Epithelial cell of proximal tubule (primary cell): ENCODE measurements around the gene ENTHD1. TPM values are rescaled to one million over a fixed set of nuclear protein-coding genes. Genes with fewer than 3 reads are reported as not detected.
"Not testable (repeated sequence)": the region's sequence is repeated elsewhere in the genome, so short reads cannot be mapped to it uniquely, and the experiment has no call there.

Experiments
- DNase-seq: peaks from one replicate; pipeline ENCODE4 v3.0.0-alpha.2; 2011; ENCODE audit warnings: low read depth
- H3K4me3 ChIP-seq: 2 replicates; pipeline ENCODE4 v1.5.1; 2011; ENCODE audit warnings: low read depth, mild to moderate bottlenecking, low read length
- total RNA-seq: library from RNA; depleted of rRNA; stranded (reverse); fragments of >200 nt; gene quantifications from 2 replicates; pipeline ENCODE4 v1.2.3, GENCODE V29; 2015
- TF ChIP-seq, protein P1 (sequence below): conservative IDR thresholded peaks from 2 replicates; pipeline ENCODE4 v1.5.1; 2012; ENCODE audit warnings: low read depth, mild to moderate bottlenecking, low read length

Gene ENTHD1
- total RNA-seq, 1 donor from 2014 or later, result not detected

DNA sequence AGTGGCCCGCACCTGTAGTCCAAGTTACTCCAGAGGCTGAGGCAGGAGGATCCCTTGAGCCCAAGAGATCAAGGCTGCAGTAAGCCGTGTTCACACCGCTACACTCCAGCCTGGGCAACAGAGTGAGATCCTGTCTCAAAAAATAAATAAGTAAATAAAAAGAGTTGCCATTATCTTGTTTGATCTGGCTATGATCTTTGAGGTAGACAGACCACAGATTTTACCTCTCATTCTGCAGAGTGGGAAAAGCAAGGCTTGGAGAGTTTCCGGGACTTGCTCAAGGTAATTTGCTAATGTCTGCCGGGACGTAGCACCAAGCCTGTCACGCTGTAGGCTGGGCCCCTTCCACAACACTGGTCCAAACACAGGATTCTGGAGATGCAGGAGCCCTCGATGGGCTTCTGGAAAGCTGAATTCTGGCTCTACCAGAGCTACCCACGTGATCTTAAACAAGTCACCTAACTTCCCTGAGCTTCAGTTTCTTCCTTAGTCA is 14.1 kb upstream of the ENTHD1 start:
- TF ChIP-seq, protein P1, sequence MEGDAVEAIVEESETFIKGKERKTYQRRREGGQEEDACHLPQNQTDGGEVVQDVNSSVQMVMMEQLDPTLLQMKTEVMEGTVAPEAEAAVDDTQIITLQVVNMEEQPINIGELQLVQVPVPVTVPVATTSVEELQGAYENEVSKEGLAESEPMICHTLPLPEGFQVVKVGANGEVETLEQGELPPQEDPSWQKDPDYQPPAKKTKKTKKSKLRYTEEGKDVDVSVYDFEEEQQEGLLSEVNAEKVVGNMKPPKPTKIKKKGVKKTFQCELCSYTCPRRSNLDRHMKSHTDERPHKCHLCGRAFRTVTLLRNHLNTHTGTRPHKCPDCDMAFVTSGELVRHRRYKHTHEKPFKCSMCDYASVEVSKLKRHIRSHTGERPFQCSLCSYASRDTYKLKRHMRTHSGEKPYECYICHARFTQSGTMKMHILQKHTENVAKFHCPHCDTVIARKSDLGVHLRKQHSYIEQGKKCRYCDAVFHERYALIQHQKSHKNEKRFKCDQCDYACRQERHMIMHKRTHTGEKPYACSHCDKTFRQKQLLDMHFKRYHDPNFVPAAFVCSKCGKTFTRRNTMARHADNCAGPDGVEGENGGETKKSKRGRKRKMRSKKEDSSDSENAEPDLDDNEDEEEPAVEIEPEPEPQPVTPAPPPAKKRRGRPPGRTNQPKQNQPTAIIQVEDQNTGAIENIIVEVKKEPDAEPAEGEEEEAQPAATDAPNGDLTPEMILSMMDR, result no peak
- H3K4me3 ChIP-seq, result no peak overlapping the region
- DNase-seq, result no peak

DNA sequence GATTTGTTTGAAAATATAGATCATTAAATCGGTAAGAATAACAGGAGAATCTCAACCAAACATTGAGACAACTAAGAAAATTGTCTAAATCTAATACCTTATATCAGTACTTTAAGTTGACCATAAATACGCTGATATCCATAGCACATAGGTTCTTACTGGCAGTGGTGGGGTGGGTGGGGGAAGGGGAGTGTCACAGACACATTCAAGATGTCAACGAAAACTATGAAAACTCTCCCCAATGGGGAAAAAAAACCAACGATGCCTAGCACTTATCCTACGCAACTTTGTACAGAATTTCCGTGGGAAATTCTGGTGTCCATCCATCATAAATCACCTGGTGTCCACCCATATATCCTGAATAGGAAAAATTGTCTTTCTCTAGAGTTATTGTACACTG is 13.5 kb upstream of the ENTHD1 start:
- no peak for DNase-seq
- H3K4me3 ChIP-seq, result no peak overlapping the region
- TF ChIP-seq, protein P1, result no peak

DNA sequence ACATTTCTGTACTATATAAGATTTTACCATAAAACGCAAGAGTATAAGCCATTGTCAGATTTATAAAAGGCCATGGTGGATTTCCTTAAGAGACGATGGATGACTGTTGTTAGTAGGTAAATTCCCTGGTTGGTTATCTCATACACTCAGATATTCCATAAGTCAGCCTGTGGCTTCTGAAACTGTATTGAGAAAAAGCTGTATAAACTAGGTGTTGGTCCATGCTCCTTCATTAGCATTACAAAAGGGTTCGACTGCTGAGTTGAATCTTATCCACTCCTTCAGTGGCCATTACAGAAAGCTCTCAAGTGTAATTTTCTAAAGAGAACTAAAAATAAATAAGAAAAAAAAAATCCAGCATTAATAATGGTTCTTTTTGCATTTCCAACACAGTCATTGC is 12.6 kb upstream of the ENTHD1 start:
- TF ChIP-seq, protein P1, result no peak
- no peak overlapping the region for H3K4me3 ChIP-seq
- DNase-seq, result no peak

DNA sequence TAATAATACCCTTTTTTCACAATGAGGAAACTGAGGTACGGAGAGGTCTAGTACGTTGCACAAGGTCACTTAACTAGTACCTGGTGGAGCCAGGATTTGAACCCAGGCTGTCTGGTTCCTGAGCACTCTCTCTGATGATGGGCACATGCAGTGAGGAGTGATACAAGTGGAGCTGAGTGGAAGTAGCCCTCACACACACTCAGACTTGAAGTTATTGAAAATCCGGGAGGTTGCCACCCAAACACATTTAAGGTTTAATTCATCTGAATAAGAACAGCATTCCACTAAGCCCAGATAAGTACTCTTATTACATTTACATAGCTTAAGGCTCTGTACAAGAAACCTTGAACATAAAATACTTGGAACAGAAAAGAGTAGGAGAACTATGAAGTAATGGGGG is 12.1 kb upstream of the ENTHD1 start:
- H3K4me3 ChIP-seq, result no peak overlapping the region
- TF ChIP-seq, protein P1, result no peak
- no peak for DNase-seq

DNA sequence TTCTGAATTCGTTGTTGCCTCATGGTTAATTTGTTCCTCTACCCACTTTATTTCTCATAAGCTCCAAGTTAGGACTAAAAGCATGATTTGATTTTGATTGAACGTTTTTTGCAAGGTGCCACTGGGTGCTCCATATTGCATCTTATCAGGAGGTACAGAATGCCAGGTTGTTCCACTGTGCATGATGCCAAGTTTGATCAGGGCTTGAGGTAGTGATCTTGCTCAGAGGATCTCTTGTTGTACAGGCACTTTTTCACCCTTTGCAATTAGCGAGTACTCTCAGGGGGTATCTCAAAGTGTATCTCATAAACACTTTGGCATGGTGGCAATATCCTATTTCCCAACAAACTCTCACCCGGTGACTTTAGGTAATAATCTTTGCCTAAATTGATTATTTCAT is 11.3 kb upstream of the ENTHD1 start:
- no peak overlapping the region for H3K4me3 ChIP-seq
- DNase-seq, result no peak
- TF ChIP-seq, protein P1, result no peak

DNA sequence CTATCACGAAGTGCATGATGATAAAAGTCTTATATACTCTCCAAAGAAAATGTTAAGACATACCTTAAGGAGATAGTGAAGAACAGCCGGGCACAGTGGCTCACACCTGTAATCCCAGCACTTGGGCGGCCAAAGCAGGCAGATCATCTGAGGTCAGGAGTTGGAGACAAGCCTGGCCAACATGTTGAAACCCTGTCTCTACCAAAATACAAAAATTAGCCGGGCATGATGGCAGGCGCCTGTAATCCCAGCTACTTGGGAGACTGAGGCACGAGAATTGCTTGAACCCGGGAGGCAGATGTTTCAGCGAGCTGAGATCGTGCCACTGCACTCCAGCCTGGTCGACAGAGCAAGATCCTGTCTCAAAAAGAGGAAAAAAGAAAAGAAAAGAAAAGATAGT is 10.5 kb upstream of the ENTHD1 start:
- DNase-seq, result not testable (repeated sequence)

DNA sequence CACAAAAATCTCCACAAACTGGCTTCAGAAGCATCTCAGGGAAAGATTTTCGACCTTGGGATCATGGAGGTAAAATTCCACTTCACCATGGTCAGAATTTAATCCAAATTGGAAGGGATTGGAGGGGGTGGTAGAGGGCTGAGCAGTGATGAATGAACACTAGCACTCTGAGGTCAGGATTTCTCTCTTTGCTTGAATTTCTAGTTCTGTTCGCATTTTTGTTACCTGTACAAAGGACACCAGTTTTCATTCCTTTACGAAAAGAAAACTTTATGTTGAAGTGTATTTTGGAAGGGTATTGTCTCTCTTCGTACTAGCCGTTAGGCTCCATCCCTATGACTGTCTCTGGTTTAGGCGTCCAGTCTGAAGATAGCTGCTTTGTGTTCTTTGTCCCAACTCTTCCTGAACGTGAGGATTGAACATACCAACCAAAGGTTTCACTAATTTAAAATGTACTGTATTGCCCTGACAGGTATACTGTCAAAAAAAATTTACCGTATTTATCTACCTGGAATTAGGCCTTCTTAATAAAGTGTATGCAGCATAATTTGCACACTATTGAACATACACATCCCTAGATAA is 8.1 kb upstream of the ENTHD1 start:
- TF ChIP-seq, protein P1, result no peak
- DNase-seq, result no peak
- H3K4me3 ChIP-seq, result no peak overlapping the region

More for the DNA sequence above, 10.5 kb upstream of the ENTHD1 start:
- not testable (repeated sequence) for H3K4me3 ChIP-seq
